GM23338 (cell line): Measurements from ENCODE around the gene DUSP3. TPM values are rescaled to one million over a fixed set of nuclear protein-coding genes. Genes with fewer than 3 reads are reported as not detected.

ENCODE experiments used
- ATAC-seq: fragments of 200-7000 bp; cut with Tn5 transposase; 3 replicates; pipeline ENCODE4 v1.9.1; 2020
- DNase-seq: peaks from one replicate; pipeline ENCODE4 v3.0.0-alpha.2; 2015; ENCODE audit warnings: low spot score
- H2AFZ ChIP-seq: fragments of 200-600 bp; sonication (generic); 2 replicates; pipeline ENCODE4 v1.8.0; 2016; ENCODE audit warnings: antibody characterized with exemption, mild to moderate bottlenecking, moderate library complexity
- H3F3A ChIP-seq: fragments of 200-600 bp; sonication (generic); replicated peaks from 2 replicates; pipeline ENCODE4 v1.8.0; 2017; ENCODE audit warnings: antibody characterized with exemption, mixed run types, low read depth
- H3K27ac ChIP-seq: fragments of 200-600 bp; sonication (generic); 2 replicates; pipeline ENCODE4 v1.6.1; 2016; ENCODE audit warnings: low read depth
- H3K27me3 ChIP-seq: fragments of 200-600 bp; sonication (generic); 2 replicates; pipeline ENCODE4 v1.8.0; 2016; ENCODE audit warnings: mild to moderate bottlenecking, mixed run types, moderate library complexity; ENCODE audit not compliant: insufficient read depth
- H3K36me3 ChIP-seq: fragments of 200-600 bp; sonication (generic); 2 replicates; pipeline ENCODE4 v1.8.0; 2016; ENCODE audit warnings: mild to moderate bottlenecking; ENCODE audit not compliant: insufficient read depth
- H3K4me1 ChIP-seq: fragments of 200-600 bp; sonication (generic); 2 replicates; pipeline ENCODE4 v1.8.0; 2016; ENCODE audit warnings: mild to moderate bottlenecking, moderate library complexity; ENCODE audit not compliant: insufficient read depth
- H3K4me2 ChIP-seq: fragments of 200-600 bp; sonication (generic); 2 replicates; pipeline ENCODE4 v1.7.1; 2017; ENCODE audit warnings: mixed run types
- H3K4me3 ChIP-seq: fragments of 200-600 bp; sonication (generic); 2 replicates; pipeline ENCODE4 v1.6.1; 2016; ENCODE audit warnings: mixed run types
- H3K79me2 ChIP-seq: fragments of 200-600 bp; sonication (generic); replicated peaks from 2 replicates; pipeline ENCODE4 v1.8.0; 2017; ENCODE audit warnings: mild to moderate bottlenecking; ENCODE audit not compliant: insufficient read depth
- H3K9me2 ChIP-seq: fragments of 200-600 bp; sonication (generic); 2 replicates; pipeline ENCODE4 v1.8.0; 2017; ENCODE audit not compliant: insufficient read depth
- H4K20me1 ChIP-seq: fragments of 200-600 bp; sonication (generic); replicated peaks from 2 replicates; pipeline ENCODE4 v1.8.0; 2017; ENCODE audit warnings: mild to moderate bottlenecking; ENCODE audit not compliant: insufficient read depth
- H3K27ac Mint-ChIP-seq: 2 replicates; pipeline ENCODE4 v1.8.0; 2020; ENCODE audit warnings: inconsistent platforms, mild to moderate bottlenecking, moderate library complexity, mixed read lengths
- H3K27me3 Mint-ChIP-seq: 3 replicates; pipeline ENCODE4 v1.8.0; 2022; ENCODE audit warnings: low read depth, mild to moderate bottlenecking, moderate library complexity, mixed read lengths, inconsistent platforms; ENCODE audit not compliant: insufficient read depth, poor library complexity
- H3K36me3 Mint-ChIP-seq: 3 replicates; pipeline ENCODE4 v1.8.0; 2021; ENCODE audit warnings: low read depth, mild to moderate bottlenecking, inconsistent platforms, moderate library complexity, mixed read lengths
- H3K4me1 Mint-ChIP-seq: 3 replicates; pipeline ENCODE4 v1.8.0; 2020; ENCODE audit warnings: mild to moderate bottlenecking, inconsistent platforms, mixed read lengths
- H3K4me3 Mint-ChIP-seq: 3 replicates; pipeline ENCODE4 v1.8.0; 2021; ENCODE audit warnings: moderate library complexity, mild to moderate bottlenecking, inconsistent platforms, mixed read lengths
- H3K9me3 Mint-ChIP-seq: 3 replicates; pipeline ENCODE4 v1.8.0; 2020; ENCODE audit warnings: moderate library complexity, mild to moderate bottlenecking, inconsistent platforms, mixed read lengths
- CREB1 ChIP-seq: fragments of 250-450 bp; sonication (Bioruptor Pico); IDR thresholded peaks from 2 replicates; pipeline ENCODE4 v1.5.0; 2020; ENCODE audit warnings: low read depth, mild to moderate bottlenecking, moderate library complexity
- EZH2 ChIP-seq: fragments of 200-600 bp; sonication (generic); IDR thresholded peaks from one replicate; pipeline ENCODE4 v1.8.0; 2017; ENCODE audit warnings: antibody characterized with exemption, mild to moderate bottlenecking, low read depth; ENCODE audit not compliant: unreplicated experiment
- EZH2phosphoT487 ChIP-seq: fragments of 200-600 bp; sonication (generic); IDR thresholded peaks from one replicate; pipeline ENCODE4 v1.8.1; 2018; ENCODE audit warnings: antibody characterized with exemption; ENCODE audit not compliant: unreplicated experiment
- JUNB ChIP-seq: IDR thresholded peaks from one replicate; pipeline ENCODE4 v1.6.1; 2016; ENCODE audit warnings: antibody characterized with exemption; ENCODE audit not compliant: unreplicated experiment
- NANOG ChIP-seq: IDR thresholded peaks from 2 replicates; pipeline ENCODE4 v1.6.1; 2016; ENCODE audit warnings: antibody characterized with exemption, borderline replicate concordance
- STAT1 ChIP-seq: IDR thresholded peaks from one replicate; pipeline ENCODE4 v1.6.1; 2016; ENCODE audit warnings: antibody characterized with exemption; ENCODE audit not compliant: unreplicated experiment
- ZNF114 ChIP-seq: fragments of 250-450 bp; sonication (Bioruptor Pico); IDR thresholded peaks from 2 replicates; pipeline ENCODE4 v1.5.0; 2020; ENCODE audit warnings: mild to moderate bottlenecking, moderate library complexity
- ZNF331 ChIP-seq: fragments of 250-450 bp; sonication (Bioruptor Pico); IDR thresholded peaks from 2 replicates; pipeline ENCODE4 v1.5.0; 2020; ENCODE audit warnings: low read depth, mild to moderate bottlenecking, moderate library complexity
- polyA plus RNA-seq: library from polyadenylated mRNA; unstranded; fragments of >200 nt; fragmentation: Nextera tagmentation; extraction: Ambion mirVana; gene quantifications from 2 replicates; pipeline ENCODE4 v1.2.1, GENCODE V29; 2016
- total RNA-seq: library from RNA; depleted of rRNA; stranded (reverse); fragments of >200 nt; shearing (Covaris generic); gene quantifications from 2 replicates; pipeline ENCODE4 v1.2.3, GENCODE V29; 2014
- TF ChIP-seq, protein P1 (sequence below): fragments of 250-450 bp; sonication (Bioruptor Pico); IDR thresholded peaks from 2 replicates; pipeline ENCODE4 v1.5.0; 2020; ENCODE audit warnings: mild to moderate bottlenecking, moderate library complexity
- TF ChIP-seq, protein P2 (sequence below): IDR thresholded peaks from one replicate; pipeline ENCODE4 v1.6.1; 2018; ENCODE audit warnings: antibody characterized with exemption; ENCODE audit not compliant: unreplicated experiment
- TF ChIP-seq, protein P3 (sequence below): IDR thresholded peaks from 2 replicates; pipeline ENCODE4 v1.6.1; 2016; ENCODE audit warnings: antibody characterized with exemption
- TF ChIP-seq, protein P4 (sequence below), 2 experiments: fragments of 200-600 bp in 1 of 2; sonication (generic) in 1 of 2; conservative IDR thresholded peaks; 2 replicates each; pipeline versions ENCODE4 v1.5.1 to v1.6.1; 2016 to 2017; ENCODE audit warnings: antibody characterized with exemption in 2 of 2, low read depth in 2 of 2, mild to moderate bottlenecking in 2 of 2, moderate library complexity in 1 of 2

DUSP3 gene
- total and polyA plus RNA-seq, 2 experiments from 2014 or later: 14.7 to 22.1 TPM

DNA sequence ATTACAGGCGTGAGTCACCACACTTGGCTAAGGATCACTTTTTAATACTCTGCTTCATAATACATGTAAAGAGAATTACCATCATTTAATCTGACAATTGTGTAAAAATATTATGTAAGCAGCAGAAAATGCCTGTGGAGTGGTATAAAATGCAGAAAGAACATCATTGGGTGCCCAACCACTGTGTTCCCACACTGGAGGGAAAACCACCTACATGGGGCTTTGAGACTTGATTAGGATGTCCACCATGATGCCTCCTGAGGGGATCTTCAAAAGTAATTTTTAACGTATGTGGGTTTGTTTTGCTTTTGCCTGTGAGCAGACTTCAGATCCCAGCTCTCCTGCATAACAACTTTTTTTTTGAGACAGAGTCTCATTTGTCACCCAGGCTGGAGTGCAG, 20.3 kb upstream of the DUSP3 start:
- ATAC-seq: no peak
- Histone ChIP-seq H3K27ac (no peak overlapping the region), H4K20me1 (no peaks in the 10 kb centered on the region), H3F3A (no peaks in the 10 kb centered on the region), H3K36me3 (peaks cover 2% of the 10 kb centered on the region; the same call in 1 of the 2 replicates), H3K4me2 (no peak overlapping the region), H3K27me3 (no peaks in the 10 kb centered on the region), H2AFZ (no peak overlapping the region), H3K4me1 (peaks cover 28% of the 10 kb centered on the region), H3K79me2 (no peaks in the 10 kb centered on the region), H3K4me3 (no peak overlapping the region), H3K9me2 (no peaks in the 10 kb centered on the region)
- Mint-ChIP-seq H3K4me3 (no peak overlapping the region), H3K4me1 (peaks cover 27% of the 10 kb centered on the region), H3K9me3 (peaks cover 43% of the 10 kb centered on the region), H3K27me3 (no peaks in the 10 kb centered on the region), H3K36me3 (peaks cover 19% of the 10 kb centered on the region; the same call in 2 of the 3 replicates), H3K27ac (no peak overlapping the region)
- TF ChIP-seq ZNF114 (CRISPR knock-in tag): no peak
- TF ChIP-seq EZH2: no peak
- TF ChIP-seq ZNF331 (CRISPR knock-in tag): no peak
- TF ChIP-seq CREB1 (CRISPR knock-in tag): no peak
- TF ChIP-seq NANOG: no peak
- TF ChIP-seq EZH2phosphoT487: no peak
- TF ChIP-seq, protein P1, sequence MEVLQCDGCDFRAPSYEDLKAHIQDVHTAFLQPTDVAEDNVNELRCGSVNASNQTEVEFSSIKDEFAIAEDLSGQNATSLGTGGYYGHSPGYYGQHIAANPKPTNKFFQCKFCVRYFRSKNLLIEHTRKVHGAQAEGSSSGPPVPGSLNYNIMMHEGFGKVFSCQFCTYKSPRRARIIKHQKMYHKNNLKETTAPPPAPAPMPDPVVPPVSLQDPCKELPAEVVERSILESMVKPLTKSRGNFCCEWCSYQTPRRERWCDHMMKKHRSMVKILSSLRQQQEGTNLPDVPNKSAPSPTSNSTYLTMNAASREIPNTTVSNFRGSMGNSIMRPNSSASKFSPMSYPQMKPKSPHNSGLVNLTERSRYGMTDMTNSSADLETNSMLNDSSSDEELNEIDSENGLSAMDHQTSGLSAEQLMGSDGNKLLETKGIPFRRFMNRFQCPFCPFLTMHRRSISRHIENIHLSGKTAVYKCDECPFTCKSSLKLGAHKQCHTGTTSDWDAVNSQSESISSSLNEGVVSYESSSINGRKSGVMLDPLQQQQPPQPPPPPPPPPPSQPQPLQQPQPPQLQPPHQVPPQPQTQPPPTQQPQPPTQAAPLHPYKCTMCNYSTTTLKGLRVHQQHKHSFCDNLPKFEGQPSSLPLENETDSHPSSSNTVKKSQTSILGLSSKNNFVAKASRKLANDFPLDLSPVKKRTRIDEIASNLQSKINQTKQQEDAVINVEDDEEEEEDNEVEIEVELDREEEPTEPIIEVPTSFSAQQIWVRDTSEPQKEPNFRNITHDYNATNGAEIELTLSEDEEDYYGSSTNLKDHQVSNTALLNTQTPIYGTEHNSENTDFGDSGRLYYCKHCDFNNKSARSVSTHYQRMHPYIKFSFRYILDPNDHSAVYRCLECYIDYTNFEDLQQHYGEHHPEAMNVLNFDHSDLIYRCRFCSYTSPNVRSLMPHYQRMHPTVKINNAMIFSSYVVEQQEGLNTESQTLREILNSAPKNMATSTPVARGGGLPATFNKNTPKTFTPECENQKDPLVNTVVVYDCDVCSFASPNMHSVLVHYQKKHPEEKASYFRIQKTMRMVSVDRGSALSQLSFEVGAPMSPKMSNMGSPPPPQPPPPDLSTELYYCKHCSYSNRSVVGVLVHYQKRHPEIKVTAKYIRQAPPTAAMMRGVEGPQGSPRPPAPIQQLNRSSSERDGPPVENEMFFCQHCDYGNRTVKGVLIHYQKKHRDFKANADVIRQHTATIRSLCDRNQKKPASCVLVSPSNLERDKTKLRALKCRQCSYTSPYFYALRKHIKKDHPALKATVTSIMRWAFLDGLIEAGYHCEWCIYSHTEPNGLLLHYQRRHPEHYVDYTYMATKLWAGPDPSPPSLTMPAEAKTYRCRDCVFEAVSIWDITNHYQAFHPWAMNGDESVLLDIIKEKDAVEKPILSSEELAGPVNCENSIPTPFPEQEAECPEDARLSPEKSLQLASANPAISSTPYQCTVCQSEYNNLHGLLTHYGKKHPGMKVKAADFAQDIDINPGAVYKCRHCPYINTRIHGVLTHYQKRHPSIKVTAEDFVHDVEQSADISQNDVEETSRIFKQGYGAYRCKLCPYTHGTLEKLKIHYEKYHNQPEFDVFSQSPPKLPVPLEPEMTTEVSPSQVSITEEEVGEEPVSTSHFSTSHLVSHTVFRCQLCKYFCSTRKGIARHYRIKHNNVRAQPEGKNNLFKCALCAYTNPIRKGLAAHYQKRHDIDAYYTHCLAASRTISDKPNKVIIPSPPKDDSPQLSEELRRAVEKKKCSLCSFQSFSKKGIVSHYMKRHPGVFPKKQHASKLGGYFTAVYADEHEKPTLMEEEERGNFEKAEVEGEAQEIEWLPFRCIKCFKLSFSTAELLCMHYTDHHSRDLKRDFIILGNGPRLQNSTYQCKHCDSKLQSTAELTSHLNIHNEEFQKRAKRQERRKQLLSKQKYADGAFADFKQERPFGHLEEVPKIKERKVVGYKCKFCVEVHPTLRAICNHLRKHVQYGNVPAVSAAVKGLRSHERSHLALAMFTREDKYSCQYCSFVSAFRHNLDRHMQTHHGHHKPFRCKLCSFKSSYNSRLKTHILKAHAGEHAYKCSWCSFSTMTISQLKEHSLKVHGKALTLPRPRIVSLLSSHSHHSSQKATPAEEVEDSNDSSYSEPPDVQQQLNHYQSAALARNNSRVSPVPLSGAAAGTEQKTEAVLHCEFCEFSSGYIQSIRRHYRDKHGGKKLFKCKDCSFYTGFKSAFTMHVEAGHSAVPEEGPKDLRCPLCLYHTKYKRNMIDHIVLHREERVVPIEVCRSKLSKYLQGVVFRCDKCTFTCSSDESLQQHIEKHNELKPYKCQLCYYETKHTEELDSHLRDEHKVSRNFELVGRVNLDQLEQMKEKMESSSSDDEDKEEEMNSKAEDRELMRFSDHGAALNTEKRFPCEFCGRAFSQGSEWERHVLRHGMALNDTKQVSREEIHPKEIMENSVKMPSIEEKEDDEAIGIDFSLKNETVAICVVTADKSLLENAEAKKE (CRISPR knock-in tag): no peak
- TF ChIP-seq STAT1: no peak
- no peak for TF ChIP-seq JUNB
- TF ChIP-seq, protein P2, sequence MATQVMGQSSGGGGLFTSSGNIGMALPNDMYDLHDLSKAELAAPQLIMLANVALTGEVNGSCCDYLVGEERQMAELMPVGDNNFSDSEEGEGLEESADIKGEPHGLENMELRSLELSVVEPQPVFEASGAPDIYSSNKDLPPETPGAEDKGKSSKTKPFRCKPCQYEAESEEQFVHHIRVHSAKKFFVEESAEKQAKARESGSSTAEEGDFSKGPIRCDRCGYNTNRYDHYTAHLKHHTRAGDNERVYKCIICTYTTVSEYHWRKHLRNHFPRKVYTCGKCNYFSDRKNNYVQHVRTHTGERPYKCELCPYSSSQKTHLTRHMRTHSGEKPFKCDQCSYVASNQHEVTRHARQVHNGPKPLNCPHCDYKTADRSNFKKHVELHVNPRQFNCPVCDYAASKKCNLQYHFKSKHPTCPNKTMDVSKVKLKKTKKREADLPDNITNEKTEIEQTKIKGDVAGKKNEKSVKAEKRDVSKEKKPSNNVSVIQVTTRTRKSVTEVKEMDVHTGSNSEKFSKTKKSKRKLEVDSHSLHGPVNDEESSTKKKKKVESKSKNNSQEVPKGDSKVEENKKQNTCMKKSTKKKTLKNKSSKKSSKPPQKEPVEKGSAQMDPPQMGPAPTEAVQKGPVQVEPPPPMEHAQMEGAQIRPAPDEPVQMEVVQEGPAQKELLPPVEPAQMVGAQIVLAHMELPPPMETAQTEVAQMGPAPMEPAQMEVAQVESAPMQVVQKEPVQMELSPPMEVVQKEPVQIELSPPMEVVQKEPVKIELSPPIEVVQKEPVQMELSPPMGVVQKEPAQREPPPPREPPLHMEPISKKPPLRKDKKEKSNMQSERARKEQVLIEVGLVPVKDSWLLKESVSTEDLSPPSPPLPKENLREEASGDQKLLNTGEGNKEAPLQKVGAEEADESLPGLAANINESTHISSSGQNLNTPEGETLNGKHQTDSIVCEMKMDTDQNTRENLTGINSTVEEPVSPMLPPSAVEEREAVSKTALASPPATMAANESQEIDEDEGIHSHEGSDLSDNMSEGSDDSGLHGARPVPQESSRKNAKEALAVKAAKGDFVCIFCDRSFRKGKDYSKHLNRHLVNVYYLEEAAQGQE: no peak
- TF ChIP-seq, protein P3, sequence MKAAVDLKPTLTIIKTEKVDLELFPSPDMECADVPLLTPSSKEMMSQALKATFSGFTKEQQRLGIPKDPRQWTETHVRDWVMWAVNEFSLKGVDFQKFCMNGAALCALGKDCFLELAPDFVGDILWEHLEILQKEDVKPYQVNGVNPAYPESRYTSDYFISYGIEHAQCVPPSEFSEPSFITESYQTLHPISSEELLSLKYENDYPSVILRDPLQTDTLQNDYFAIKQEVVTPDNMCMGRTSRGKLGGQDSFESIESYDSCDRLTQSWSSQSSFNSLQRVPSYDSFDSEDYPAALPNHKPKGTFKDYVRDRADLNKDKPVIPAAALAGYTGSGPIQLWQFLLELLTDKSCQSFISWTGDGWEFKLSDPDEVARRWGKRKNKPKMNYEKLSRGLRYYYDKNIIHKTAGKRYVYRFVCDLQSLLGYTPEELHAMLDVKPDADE: no peak
- TF ChIP-seq, protein P4, sequence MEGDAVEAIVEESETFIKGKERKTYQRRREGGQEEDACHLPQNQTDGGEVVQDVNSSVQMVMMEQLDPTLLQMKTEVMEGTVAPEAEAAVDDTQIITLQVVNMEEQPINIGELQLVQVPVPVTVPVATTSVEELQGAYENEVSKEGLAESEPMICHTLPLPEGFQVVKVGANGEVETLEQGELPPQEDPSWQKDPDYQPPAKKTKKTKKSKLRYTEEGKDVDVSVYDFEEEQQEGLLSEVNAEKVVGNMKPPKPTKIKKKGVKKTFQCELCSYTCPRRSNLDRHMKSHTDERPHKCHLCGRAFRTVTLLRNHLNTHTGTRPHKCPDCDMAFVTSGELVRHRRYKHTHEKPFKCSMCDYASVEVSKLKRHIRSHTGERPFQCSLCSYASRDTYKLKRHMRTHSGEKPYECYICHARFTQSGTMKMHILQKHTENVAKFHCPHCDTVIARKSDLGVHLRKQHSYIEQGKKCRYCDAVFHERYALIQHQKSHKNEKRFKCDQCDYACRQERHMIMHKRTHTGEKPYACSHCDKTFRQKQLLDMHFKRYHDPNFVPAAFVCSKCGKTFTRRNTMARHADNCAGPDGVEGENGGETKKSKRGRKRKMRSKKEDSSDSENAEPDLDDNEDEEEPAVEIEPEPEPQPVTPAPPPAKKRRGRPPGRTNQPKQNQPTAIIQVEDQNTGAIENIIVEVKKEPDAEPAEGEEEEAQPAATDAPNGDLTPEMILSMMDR (conservative IDR thresholded peaks at IDR 0.05; ENCODE audit: low read depth in 2 of 2): no peak
- DNase-seq: no peak
